Activated T-helper 9 cell treated with anti-CD3 and anti-CD28 coated beads, Interleukin-2, amount 50 U/mL, for 16 hours (primary cell): Measurements from ENCODE around the gene SLC35G4.
"Not testable (repeated sequence)": the region's sequence is repeated elsewhere in the genome, so short reads cannot be mapped to it uniquely, and the experiment has no call there.

Experiments
- DNase-seq: peaks from one replicate; pipeline ENCODE4 v3.0.0-alpha.2; 2020; ENCODE audit warnings: low read depth

SLC35G4 gene

GRCh38 chr18:11609488-11609887 lies at the start of gene SLC35G4:
Gene SLC35G4, plus strand, starts transcription at chr18:11609596. Its CDS starts 0 bp downstream, at chr18:11609596.
- DNase-seq = not testable (repeated sequence)

- DNase-seq = no peak
Observed at GRCh38 chr18:11561293-11561692, 48.1 kb upstream of the SLC35G4 start.

- DNase-seq = no peak
Observed at GRCh38 chr18:11565716-11566115, 43.7 kb upstream of the SLC35G4 start.

- DNase-seq = no peak
Observed at GRCh38 chr18:11566236-11566965, 43.0 kb upstream of the SLC35G4 start.

GRCh38 chr18:11567396-11567795 lies 42.0 kb upstream of the SLC35G4 start:
- no peak for DNase-seq

- DNase-seq = no peak
Observed at GRCh38 chr18:11570073-11570588, 39.3 kb upstream of the SLC35G4 start.

GRCh38 chr18:11570769-11571412 lies 38.5 kb upstream of the SLC35G4 start:
- DNase-seq = no peak

- DNase-seq = no peak
Observed at GRCh38 chr18:11572201-11572600, 37.2 kb upstream of the SLC35G4 start.

- DNase-seq = no peak
Observed at GRCh38 chr18:11574545-11574944, 34.9 kb upstream of the SLC35G4 start.

GRCh38 chr18:11577271-11578112 lies 31.9 kb upstream of the SLC35G4 start:
- DNase-seq = no peak

GRCh38 chr18:11578799-11579198 lies 30.6 kb upstream of the SLC35G4 start:
- DNase-seq = no peak

- DNase-seq = no peak
Observed at GRCh38 chr18:11579916-11580315, 29.5 kb upstream of the SLC35G4 start.

GRCh38 chr18:11581286-11581685 lies 28.1 kb upstream of the SLC35G4 start:
- no peak for DNase-seq

- no peak for DNase-seq
Observed at GRCh38 chr18:11585596-11585995, 23.8 kb upstream of the SLC35G4 start.

- DNase-seq = no peak
Observed at GRCh38 chr18:11586896-11587295, 22.5 kb upstream of the SLC35G4 start.

GRCh38 chr18:11587432-11587831 lies 22.0 kb upstream of the SLC35G4 start:
- no peak for DNase-seq

- DNase-seq = no peak
Observed at GRCh38 chr18:11587846-11588245, 21.6 kb upstream of the SLC35G4 start.

GRCh38 chr18:11591957-11592356 lies 17.4 kb upstream of the SLC35G4 start:
- no peak for DNase-seq

- no peak for DNase-seq
Observed at GRCh38 chr18:11600321-11600720, 9.1 kb upstream of the SLC35G4 start.

- no peak for DNase-seq
Observed at GRCh38 chr18:11607906-11608305, 1.5 kb upstream of the SLC35G4 start.

- DNase-seq = not testable (repeated sequence)
Observed at GRCh38 chr18:11608618-11609017, 778 bp upstream of the SLC35G4 start.

- not testable (repeated sequence) for DNase-seq
Observed at GRCh38 chr18:11613073-11613472, 3.7 kb downstream of the SLC35G4 start.
